ENCODE measurements around the gene TLN1.

DNA sequence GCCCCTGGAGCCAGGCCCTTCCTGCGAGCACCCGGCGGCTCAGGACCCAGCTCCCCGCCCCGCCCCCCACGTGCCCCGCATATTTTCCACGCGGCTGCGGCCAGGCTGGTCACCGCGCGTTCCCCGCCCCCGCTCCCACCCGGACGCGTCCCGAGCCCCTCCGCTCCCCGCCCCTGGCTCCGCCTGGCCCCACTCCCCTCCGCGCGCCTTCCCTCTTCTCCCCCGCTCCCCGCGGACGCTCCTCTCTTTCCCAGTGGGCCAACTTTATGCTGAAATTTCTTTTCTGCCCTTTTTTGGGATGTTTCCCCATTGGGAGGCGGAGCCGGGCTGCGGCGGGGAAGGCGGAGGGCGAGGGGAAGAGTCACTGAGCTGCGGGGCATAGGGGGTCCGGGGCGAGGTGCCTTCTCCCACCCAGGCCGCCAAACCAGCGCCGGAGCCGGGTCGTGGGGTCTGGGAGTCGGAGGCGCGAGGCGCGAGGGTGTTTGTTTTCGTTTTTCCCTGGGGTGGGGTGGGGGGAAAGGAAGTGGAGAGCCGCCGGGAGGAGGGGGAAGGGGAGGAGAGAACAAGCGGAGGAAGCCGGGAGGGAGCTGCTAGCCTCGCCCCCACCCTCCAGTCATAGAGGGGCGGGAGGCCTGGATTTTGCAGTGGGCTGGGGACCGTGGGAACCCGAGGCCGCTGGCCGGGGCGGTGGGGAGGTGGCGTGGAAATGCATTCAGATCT lies 41.2 kb downstream of the TLN1 start:
- TF ChIP-seq, protein P1, sequence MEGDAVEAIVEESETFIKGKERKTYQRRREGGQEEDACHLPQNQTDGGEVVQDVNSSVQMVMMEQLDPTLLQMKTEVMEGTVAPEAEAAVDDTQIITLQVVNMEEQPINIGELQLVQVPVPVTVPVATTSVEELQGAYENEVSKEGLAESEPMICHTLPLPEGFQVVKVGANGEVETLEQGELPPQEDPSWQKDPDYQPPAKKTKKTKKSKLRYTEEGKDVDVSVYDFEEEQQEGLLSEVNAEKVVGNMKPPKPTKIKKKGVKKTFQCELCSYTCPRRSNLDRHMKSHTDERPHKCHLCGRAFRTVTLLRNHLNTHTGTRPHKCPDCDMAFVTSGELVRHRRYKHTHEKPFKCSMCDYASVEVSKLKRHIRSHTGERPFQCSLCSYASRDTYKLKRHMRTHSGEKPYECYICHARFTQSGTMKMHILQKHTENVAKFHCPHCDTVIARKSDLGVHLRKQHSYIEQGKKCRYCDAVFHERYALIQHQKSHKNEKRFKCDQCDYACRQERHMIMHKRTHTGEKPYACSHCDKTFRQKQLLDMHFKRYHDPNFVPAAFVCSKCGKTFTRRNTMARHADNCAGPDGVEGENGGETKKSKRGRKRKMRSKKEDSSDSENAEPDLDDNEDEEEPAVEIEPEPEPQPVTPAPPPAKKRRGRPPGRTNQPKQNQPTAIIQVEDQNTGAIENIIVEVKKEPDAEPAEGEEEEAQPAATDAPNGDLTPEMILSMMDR (IDR thresholded peaks at IDR 0.05): no peak
- TF ChIP-seq POLR2A (IDR thresholded peaks at IDR 0.05) (peak; percentile 79), POLR2AphosphoS5 (IDR thresholded peaks at IDR 0.05) (peak; percentile 82)

All from gastroesophageal sphincter (tissue), 3 donors.